C4-2B (cell line): ENCODE data around the gene KCNQ1.

Experiments used
- CTCF ChIP-seq: fragments of 450-650 bp; conservative IDR thresholded peaks from 2 replicates; pipeline ENCODE4 v1.5.1; 2017; ENCODE audit warnings: mild to moderate bottlenecking
- ZFX ChIP-seq: fragments of 450-650 bp; IDR thresholded peaks from 2 replicates; pipeline ENCODE4 v1.6.1; 2017

- no peak for TF ChIP-seq CTCF
- no peak for TF ChIP-seq ZFX
Measured at GRCh38 chr11:2413742-2414579, 30.8 kb upstream of the KCNQ1 start.
